ENCODE results near the gene MAML2.

DNA sequence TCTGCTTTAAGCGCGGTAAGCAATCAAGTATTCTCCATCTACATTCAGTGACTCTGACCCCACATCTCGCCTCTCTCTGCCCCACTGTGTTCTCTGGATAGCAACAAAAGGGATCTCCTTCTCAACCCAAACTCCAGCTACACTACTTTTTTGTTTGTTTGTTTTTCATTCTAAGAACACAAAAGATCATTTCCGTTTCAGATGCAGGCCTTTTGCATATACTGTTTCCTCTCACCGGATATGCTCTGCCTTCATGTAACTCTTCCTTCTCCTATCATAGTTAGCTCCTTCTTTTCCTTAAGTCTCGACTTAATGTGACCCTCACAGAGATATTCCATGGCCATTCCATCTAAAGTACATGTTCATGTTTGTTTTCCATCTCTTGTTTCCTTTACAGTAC, 239.3 kb downstream of the MAML2 start:
- TF ChIP-seq, protein P1, sequence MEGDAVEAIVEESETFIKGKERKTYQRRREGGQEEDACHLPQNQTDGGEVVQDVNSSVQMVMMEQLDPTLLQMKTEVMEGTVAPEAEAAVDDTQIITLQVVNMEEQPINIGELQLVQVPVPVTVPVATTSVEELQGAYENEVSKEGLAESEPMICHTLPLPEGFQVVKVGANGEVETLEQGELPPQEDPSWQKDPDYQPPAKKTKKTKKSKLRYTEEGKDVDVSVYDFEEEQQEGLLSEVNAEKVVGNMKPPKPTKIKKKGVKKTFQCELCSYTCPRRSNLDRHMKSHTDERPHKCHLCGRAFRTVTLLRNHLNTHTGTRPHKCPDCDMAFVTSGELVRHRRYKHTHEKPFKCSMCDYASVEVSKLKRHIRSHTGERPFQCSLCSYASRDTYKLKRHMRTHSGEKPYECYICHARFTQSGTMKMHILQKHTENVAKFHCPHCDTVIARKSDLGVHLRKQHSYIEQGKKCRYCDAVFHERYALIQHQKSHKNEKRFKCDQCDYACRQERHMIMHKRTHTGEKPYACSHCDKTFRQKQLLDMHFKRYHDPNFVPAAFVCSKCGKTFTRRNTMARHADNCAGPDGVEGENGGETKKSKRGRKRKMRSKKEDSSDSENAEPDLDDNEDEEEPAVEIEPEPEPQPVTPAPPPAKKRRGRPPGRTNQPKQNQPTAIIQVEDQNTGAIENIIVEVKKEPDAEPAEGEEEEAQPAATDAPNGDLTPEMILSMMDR (IDR thresholded peaks at IDR 0.05 in 8 of 11, conservative IDR thresholded peaks at IDR 0.05 in 3 of 11) = no peak
- TF ChIP-seq POLR2AphosphoS5 (IDR thresholded peaks at IDR 0.05) (no peak), POLR2A (IDR thresholded peaks at IDR 0.05) (no peak)

Measured in spleen (tissue), 7 donors.